Loucy (cell line): ENCODE measurements around the gene ACIN1.

ENCODE experiments used
- H2AFZ ChIP-seq: fragments of 200-600 bp; sonication (generic); 2 replicates; pipeline ENCODE4 v1.6.0; 2016; ENCODE audit warnings: antibody characterized with exemption, mild to moderate bottlenecking, low read length, moderate library complexity
- H3F3A ChIP-seq: fragments of 200-600 bp; 2 replicates; pipeline ENCODE4 v1.6.0; 2016; ENCODE audit warnings: antibody characterized with exemption, low read depth, mild to moderate bottlenecking
- H3K27me3 ChIP-seq: fragments of 200-600 bp; sonication (generic); 2 replicates; pipeline ENCODE4 v1.6.1; 2014; ENCODE audit warnings: low read length, mild to moderate bottlenecking; ENCODE audit not compliant: insufficient read depth, poor library complexity, severe bottlenecking
- H3K36me3 ChIP-seq: fragments of 200-600 bp; sonication (generic); 2 replicates; pipeline ENCODE4 v1.6.1; 2016; ENCODE audit warnings: low read length; ENCODE audit not compliant: insufficient read depth
- H3K4me1 ChIP-seq: fragments of 200-600 bp; sonication (generic); 2 replicates; pipeline ENCODE4 v1.5.1; 2014; ENCODE audit warnings: low read length, mild to moderate bottlenecking; ENCODE audit not compliant: insufficient read depth, poor library complexity, severe bottlenecking
- H3K4me2 ChIP-seq: fragments of 200-600 bp; sonication (generic); 2 replicates; pipeline ENCODE4 v1.6.0; 2014; ENCODE audit warnings: antibody characterized with exemption, low read length, low read depth, mild to moderate bottlenecking; ENCODE audit not compliant: poor library complexity, severe bottlenecking
- H3K4me3 ChIP-seq: fragments of 200-600 bp; sonication (generic); 2 replicates; pipeline ENCODE4 v1.5.1; 2014; ENCODE audit warnings: low read length, mild to moderate bottlenecking, mixed read lengths; ENCODE audit not compliant: poor library complexity, severe bottlenecking
- H3K79me2 ChIP-seq: fragments of 200-600 bp; sonication (generic); 2 replicates; pipeline ENCODE4 v1.6.1; 2014; ENCODE audit warnings: low read length; ENCODE audit not compliant: insufficient read depth
- H3K9ac ChIP-seq: fragments of 200-600 bp; sonication (generic); 2 replicates; pipeline ENCODE4 v1.6.0; 2014; ENCODE audit warnings: mild to moderate bottlenecking, low read depth, low read length, moderate library complexity; ENCODE audit not compliant: poor library complexity, severe bottlenecking
- H3K9me2 ChIP-seq: fragments of 200-600 bp; sonication (generic); replicated peaks from 2 replicates; pipeline ENCODE4 v1.6.1; 2016; ENCODE audit warnings: low read depth, low read length, mixed read lengths
- H3K9me3 ChIP-seq: fragments of 200-600 bp; sonication (generic); 2 replicates; pipeline ENCODE4 v1.6.1; 2014; ENCODE audit warnings: mild to moderate bottlenecking, antibody characterized with exemption, low read length, low read depth; ENCODE audit not compliant: insufficient read depth
- H4K20me1 ChIP-seq: fragments of 200-600 bp; sonication (generic); 2 replicates; pipeline ENCODE4 v1.6.0; 2014; ENCODE audit warnings: antibody characterized with exemption, low read length, mild to moderate bottlenecking; ENCODE audit not compliant: insufficient read depth, poor library complexity, severe bottlenecking
- CTCF ChIP-seq: fragments of 200-600 bp; sonication (generic); conservative IDR thresholded peaks from 2 replicates; pipeline ENCODE4 v1.5.1; 2014; ENCODE audit warnings: mild to moderate bottlenecking, antibody characterized with exemption, low read length
- EZH2phosphoT487 ChIP-seq: fragments of 200-600 bp; IDR thresholded peaks from 2 replicates; pipeline ENCODE4 v1.6.1; 2018; ENCODE audit warnings: antibody characterized with exemption, mild to moderate bottlenecking, moderate library complexity, borderline replicate concordance

The ACIN1 gene

GRCh38 chr14:23076785-23077408 lies 18.0 kb downstream of the ACIN1 start:
- peaks cover 2% of the 10 kb centered on the region for H3K4me1 ChIP-seq
- peak; percentile 78 for TF ChIP-seq CTCF
- no peak for TF ChIP-seq EZH2phosphoT487
- no peak overlapping the region for H3K4me2 ChIP-seq
- peaks cover 2% of the 10 kb centered on the region; the same call in 1 of the 2 replicates for H3K79me2 ChIP-seq
- H3K27me3 ChIP-seq = no peaks in the 10 kb centered on the region
- H3F3A ChIP-seq = peaks cover 7% of the 10 kb centered on the region; the same call in 1 of the 2 replicates
- H3K9ac ChIP-seq = no peak overlapping the region
- H3K36me3 ChIP-seq = peaks cover 89% of the 10 kb centered on the region
- no peak overlapping the region for H3K4me3 ChIP-seq
- no peaks in the 10 kb centered on the region for H3K9me3 ChIP-seq
- peaks cover 6% of the 10 kb centered on the region for H4K20me1 ChIP-seq
- no peaks in the 10 kb centered on the region for H3K9me2 ChIP-seq
- no peak overlapping the region for H2AFZ ChIP-seq

- H2AFZ ChIP-seq = no peak overlapping the region
- H3K9me2 ChIP-seq = no peaks in the 10 kb centered on the region
- H3K9me3 ChIP-seq = no peaks in the 10 kb centered on the region
- H3K79me2 ChIP-seq = peaks cover 20% of the 10 kb centered on the region
- H3K4me1 ChIP-seq = peaks cover 13% of the 10 kb centered on the region
- no peak overlapping the region for H3K9ac ChIP-seq
- TF ChIP-seq CTCF (no peak), EZH2phosphoT487 (no peak)
- peaks cover 7% of the 10 kb centered on the region; the same call in 1 of the 2 replicates for H3F3A ChIP-seq
- H4K20me1 ChIP-seq = peaks cover 8% of the 10 kb centered on the region
- no peak overlapping the region for H3K4me2 ChIP-seq
- H3K27me3 ChIP-seq = no peaks in the 10 kb centered on the region
- H3K36me3 ChIP-seq = peaks cover 69% of the 10 kb centered on the region
- no peak overlapping the region for H3K4me3 ChIP-seq
Observed at GRCh38 chr14:23074906-23075305, 20.0 kb downstream of the ACIN1 start.

DNA sequence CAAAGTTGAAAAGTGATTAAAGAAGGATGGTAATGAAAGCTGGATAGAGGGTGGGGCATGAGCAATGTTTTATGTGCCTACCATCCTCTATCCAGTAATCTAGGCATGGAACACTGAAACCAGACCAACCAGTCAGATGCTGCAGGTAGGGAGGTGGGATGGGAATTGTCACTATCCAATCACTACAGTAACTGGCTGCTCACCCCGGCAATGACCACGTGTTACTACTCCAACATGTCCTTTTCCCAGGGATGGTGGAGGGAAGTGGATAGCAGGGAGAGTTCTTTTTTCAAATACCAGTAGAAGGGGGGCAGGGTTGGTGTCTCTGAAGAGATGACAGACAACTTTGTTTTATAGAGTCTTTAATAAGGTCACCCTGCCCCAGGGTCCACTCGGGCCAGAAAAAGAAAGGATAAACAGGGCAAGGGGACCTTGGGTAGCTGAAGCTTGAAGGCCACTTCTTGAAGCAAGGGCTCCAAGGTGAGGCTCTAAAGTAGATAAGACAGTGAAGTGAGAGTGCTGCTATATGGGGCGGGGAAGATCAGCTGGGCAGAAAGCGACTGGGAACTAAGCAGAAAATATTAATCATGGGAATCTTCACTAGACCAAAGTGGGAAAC lies 22.9 kb downstream of the ACIN1 start:
- H3K9me2 ChIP-seq = no peaks in the 10 kb centered on the region
- peak overlapping the region; percentile 96 for H3K9ac ChIP-seq
- H3K79me2 ChIP-seq = peaks cover 43% of the 10 kb centered on the region
- no peak overlapping the region for H2AFZ ChIP-seq
- peak overlapping the region; percentile 96 for H3K4me2 ChIP-seq
- TF ChIP-seq CTCF (no peak), EZH2phosphoT487 (no peak)
- peaks cover 19% of the 10 kb centered on the region for H3K4me1 ChIP-seq
- peaks cover 28% of the 10 kb centered on the region for H4K20me1 ChIP-seq
- no peaks in the 10 kb centered on the region for H3K9me3 ChIP-seq
- H3K36me3 ChIP-seq = peaks cover 57% of the 10 kb centered on the region
- H3K4me3 ChIP-seq = peak overlapping the region; percentile 95
- H3F3A ChIP-seq = no peaks in the 10 kb centered on the region
- H3K27me3 ChIP-seq = no peaks in the 10 kb centered on the region
